SK-N-MC (cell line): ENCODE results near the gene NCOA3.

Experiments used
- EZH2 ChIP-seq: fragments of 200-600 bp; sonication (generic); IDR thresholded peaks from one replicate; pipeline ENCODE4 v1.6.1; 2017; ENCODE audit warnings: antibody characterized with exemption
- POLR2AphosphoS5 ChIP-seq: IDR thresholded peaks from 2 replicates; pipeline ENCODE4 v1.6.1; 2012; ENCODE audit warnings: mild to moderate bottlenecking, low read depth, low read length, borderline replicate concordance

DNA sequence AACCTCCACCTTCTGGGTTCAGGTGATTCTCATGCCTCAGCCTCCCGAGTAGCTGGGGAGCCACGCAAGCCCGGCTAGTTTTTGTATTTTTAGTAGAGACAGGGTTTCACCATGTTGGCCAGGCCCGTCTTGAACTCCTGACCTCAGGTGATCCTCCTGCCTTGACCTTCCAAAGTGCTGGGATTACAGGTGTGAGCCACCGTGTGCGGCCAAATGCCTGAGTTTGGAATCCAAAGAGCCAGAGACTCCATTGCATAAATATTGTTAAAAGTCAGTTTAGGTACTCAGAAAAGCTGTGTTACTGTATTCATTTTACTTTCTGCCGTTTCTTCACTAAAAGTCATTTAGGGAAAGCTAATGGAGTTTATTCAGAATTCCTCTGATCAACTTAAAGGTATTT is 146.3 kb downstream of the NCOA3 start:
- TF ChIP-seq EZH2 (no peak), POLR2AphosphoS5 (no peak)
